GM21723 (cell line): ENCODE data around the gene DNASE2.
"Not testable (repeated sequence)": the region's sequence is repeated elsewhere in the genome, so short reads cannot be mapped to it uniquely, and the experiment has no call there.

Source experiments
- ATAC-seq: cut with Tn5 transposase; IDR thresholded peaks from one replicate; pipeline ENCODE4 v1.9.1; 2021; ENCODE audit warnings: mild to moderate bottlenecking, moderate library complexity; ENCODE audit not compliant: unreplicated experiment

Gene DNASE2

GRCh38 chr19:12865746-12866415 is 15.4 kb downstream of the DNASE2 start:
- no peak for ATAC-seq

- no peak for ATAC-seq
Measured at GRCh38 chr19:12864721-12865715, 16.2 kb downstream of the DNASE2 start.

GRCh38 chr19:12864143-12864542 is 17.1 kb downstream of the DNASE2 start:
- no peak for ATAC-seq

DNA sequence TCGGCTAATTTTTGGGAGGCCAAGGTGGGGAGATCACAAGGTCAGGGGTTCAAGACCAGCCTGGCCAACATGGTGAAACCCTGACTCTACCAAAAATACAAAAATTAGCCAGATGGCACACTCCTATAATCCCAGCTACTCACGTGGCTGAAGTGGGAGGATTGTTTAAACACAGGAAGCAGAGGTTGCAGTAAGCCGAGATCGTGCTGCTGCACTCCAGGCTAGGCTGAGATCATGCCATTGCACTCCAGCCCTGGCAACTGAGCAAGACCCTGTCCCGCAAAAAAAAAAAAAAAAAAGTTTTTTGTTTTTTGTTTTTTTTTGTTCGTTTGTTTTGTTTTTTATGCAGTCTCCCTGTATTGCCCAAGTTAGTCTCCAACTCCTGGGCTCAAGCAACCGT is 21.7 kb downstream of the DNASE2 start:
- ATAC-seq: no peak

GRCh38 chr19:12858041-12858928 is 23.0 kb downstream of the DNASE2 start:
- no peak for ATAC-seq

DNA sequence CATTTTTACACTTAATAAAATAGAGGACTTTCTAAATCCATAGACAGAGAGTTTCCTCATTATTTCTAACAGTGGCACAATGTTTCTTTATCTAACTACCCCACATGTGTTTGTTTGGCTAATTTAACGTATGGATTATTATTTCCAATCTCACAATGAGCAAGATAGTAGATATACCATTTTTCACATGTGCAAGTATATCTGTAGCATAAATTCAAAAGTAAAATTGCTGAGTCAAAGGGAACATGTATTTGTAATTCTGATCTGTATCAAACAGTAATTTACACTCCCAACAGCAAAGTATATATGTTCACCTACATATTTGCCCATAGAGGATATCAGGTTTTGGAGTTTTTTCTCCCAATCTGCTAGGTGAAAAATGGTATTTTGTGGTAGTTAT is 24.6 kb downstream of the DNASE2 start:
- no peak for ATAC-seq

- peak; percentile 56 for ATAC-seq
Measured at GRCh38 chr19:12847159-12848139, 33.8 kb downstream of the DNASE2 start.

DNA sequence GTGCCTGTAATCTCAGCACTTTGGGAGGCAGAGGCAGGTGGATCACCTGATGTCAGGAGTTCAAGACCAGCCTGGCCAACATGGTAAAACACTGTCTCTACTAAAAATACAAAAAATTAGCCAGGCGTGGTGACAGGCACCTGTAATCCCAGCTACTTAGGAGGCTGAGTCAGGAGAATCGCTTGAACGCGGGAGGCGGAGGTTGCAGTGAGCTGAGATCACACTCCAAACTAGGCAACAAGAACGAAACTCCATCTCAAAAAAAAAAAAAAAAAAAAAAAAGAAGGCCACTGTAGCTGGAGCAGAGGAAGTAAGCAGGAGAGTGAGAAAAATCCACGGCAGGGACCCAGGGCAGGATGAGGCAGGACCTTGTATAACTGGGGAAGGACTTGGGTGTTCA is 34.6 kb downstream of the DNASE2 start:
- not testable (repeated sequence) for ATAC-seq

DNA sequence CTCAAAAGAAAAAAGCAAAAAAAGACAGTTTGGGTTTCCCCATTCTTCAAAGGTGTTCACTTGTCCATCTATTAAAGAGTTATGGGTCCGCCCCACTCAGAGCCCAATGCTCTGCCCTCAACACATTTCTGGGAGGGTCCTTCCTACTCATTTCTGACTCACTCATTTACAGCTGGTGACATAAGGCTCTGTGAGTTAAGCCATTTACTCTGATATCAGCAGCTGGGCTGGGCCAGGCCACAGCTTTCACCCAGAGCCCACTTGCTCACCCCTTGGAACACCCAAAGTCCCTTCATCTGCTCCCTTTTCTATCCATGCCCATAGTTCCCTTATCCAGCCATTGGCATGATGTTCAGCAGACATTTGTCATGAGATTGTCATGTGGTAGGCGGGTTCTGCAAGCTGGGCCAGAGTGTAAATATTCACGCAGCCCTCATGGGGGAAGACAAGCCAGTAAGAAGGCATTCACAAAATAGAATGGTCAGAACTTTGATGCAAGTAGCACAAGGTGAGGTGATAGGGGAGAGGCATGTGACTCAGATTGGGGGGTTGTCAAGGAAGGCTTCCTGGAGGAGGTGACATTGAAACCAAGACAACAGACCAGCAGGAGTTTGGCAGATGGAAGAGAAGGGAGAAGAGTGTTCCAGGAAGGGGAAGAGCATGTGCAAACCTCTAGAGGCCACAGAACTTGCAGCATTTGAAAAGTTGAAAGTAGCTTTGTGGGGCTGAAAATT is 37.1 kb downstream of the DNASE2 start:
- no peak for ATAC-seq

DNA sequence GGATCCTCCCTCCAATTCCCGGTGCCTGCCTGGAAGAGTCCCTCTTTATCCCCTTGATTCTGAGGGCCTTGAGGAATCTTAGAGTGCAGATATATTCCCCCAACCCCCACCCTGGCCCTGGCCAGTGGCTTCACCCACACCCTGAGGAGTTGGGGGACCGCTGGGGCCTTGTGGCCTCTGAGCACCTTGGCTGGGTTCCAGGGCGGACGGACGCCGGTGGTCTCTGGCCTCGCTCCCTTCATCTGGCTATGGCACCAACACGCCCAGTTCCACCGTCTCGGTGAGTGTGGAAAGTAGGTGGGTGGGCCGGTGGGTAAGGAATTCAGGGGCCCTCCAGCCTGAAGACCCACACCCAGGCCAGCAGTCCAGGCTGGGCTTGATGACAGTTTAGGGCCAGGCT is 37.9 kb downstream of the DNASE2 start:
- no peak for ATAC-seq

- no peak for ATAC-seq
Measured at GRCh38 chr19:12842511-12842910, 38.7 kb downstream of the DNASE2 start.

DNA sequence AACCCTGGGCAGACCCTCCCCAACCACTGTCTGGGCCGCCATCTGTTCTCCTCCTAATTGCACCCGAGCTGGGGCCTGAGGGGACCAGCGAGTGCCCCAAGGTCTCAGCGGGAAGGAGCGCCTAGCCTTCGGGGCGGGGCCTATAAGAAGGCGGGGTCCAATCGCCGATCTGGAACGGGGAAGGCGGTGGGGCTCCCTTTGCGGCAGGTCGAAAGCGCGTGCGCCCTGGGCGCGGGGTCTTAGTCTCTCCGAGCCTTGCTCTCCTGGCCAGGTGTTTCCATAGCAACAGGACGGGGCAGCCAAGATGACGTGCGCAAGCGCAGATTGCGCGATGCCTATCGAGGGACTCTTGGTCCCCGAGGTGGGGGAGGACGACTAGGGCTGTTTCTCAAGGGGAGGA is 40.2 kb downstream of the DNASE2 start:
- ATAC-seq: no peak

DNA sequence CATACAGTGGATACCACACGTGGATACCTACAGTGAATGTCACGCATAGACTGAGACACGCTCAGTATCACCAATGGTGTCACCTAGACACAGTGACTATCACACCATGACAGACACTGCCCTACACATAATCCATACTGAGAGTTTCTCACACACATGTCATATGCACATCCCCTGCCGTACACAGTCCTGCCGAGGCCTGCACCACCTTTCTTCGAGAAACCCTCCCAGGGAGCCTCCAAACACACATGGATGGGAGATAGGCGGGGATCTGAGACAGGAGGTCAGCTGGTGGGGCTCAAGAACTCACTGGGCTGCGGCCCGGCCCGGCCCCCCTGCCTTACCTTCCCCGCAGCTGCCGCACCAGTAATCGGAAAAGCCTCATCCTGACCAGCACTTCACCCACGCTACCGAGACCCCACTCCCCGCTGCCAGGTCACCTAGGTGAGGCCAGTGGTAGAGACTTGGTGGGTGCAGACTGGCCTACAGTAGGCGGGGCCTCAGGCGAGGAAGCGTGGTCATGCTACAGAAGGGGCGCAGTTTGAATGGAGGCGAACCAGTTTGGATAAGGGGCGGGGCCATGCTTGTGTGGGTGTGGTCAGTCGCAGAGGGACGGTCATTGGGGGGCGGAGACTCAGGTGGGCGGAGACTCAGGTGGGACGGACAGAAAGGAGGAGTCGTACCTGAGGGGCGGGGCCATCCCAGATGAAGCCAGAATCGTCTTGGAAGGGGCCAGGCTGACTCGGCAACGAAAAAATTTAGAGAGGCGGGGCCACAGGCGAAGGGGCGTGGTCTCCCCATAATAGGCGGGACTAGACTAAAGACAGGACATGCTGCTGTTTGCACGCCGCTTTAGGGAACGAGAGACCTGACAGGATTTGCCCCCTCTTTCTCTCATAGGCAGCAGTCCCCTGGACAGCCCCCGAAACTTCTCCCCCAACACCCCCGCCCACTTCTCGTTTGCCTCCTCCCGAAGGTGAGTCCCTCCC is 40.9 kb downstream of the DNASE2 start:
- ATAC-seq: no peak

GRCh38 chr19:12838886-12839756 is 42.1 kb downstream of the DNASE2 start:
- no peak for ATAC-seq

GRCh38 chr19:12838182-12838885 is 42.9 kb downstream of the DNASE2 start, which contains the start of gene MAST1:
Gene MAST1, plus strand, starts transcription at chr19:12838515. Its CDS starts 58 bp downstream, at chr19:12838573.
- no peak for ATAC-seq

DNA sequence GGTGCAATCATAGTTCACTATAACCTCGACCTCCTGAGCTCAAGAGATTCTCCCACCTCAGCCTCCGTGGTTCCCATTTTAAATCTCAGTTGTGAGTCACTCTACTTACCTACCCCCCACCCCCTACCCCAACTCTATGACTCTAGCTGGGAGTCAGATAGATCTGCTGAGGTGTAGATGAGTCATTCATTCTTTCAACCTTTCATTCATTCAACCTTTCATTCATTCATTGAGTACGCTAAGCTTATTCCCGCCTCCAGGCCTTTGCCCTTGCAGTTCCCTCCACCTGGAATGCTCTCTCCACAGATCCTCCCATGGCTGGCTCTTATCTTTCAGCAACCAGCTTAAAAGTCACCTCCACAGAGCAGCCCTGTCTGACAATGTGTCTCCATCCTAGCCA is 44.0 kb downstream of the DNASE2 start:
- no peak for ATAC-seq
